HG03103 (cell line): Measurements from ENCODE around the gene PITPNB.

Source experiments
- ATAC-seq: cut with Tn5 transposase; IDR thresholded peaks from one replicate; pipeline ENCODE4 v1.9.1; 2021; ENCODE audit warnings: low read depth; ENCODE audit not compliant: unreplicated experiment

Gene PITPNB

GRCh38 chr22:27836181-27836580 lies 82.9 kb downstream of the PITPNB start:
- no peak for ATAC-seq

DNA sequence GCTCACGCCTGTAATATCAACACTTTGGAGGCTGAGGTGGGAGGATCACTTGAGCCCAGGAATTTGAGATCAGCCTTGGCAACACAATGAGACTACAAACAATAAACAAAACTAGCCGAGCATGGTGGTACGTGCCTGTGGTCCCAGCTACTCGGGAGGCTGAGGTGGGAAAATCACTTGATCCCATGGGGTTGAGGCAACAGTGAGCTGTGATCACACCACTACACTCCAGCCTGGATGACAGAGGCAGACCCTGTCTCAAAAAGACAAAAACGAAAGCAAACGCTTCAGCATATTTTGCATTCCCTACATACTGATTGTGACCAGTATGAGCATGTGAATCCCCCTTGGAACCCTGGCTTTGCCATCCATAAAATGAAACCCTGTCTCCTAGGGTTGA lies 83.6 kb downstream of the PITPNB start:
- ATAC-seq = no peak

DNA sequence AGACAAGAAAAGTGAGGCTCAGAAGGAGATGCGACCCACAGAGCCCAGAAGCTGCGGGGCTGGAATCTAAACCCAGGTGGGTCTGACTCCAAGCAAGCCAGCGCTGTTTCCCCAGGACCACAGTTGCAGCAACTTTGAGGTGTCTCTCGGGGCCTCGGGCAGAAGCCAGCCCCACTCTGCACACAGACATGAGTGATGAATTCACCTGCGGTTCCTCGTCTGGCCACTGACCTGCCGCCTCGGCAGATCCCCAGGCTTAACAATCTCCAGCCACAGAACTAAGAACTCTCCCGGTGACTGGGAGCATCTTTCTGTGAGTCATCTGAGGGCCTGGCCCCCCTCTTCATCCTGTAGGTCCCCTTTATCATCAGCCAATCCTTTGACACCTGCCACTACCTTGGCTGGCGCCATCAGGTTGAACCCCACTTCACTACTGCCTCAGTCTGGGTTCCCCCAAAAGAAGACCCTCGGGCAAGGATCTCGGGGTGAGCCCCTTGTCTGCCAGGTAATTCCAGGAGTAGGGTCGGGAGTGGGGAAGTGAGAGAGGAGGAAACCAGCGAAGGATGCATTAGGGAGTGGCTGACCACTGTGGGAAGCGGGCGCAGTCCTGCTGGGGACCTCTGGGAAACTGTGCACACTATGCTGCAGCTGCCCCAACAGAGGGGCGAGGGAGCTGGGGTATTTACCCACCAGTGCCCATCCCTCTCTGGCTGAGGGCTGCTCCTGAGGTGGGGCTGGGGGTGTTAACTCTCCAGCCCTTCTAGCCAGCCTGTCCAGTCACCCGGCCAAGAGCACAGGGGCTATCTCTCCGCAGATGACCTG lies 84.5 kb downstream of the PITPNB start:
- ATAC-seq = no peak

GRCh38 chr22:27833803-27834202 lies 85.3 kb downstream of the PITPNB start:
- no peak for ATAC-seq

- ATAC-seq = no peak
Measured at GRCh38 chr22:27832606-27833005, 86.5 kb downstream of the PITPNB start.

GRCh38 chr22:27829620-27830019 lies 89.4 kb downstream of the PITPNB start:
- ATAC-seq = no peak

GRCh38 chr22:27827604-27828587 lies 91.2 kb downstream of the PITPNB start:
- no peak for ATAC-seq

DNA sequence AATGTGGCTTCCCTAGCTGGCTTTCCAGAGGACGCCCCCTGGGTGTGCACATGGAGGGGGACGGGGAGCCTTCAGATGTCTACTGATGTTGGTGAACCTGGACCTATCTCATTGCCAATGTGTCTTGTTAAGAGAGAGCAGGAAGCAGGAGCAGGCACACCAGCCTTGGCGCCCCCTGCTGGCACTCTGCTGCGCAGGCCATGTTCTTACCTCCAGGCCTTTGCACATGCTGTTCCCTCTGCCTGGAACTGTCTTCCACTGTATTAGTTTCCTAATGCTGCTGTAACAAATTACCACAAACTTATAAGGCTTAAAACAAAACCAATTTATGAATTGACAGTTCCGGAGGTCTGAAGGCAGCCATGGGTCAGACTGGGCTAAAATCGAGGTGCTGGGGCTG lies 93.9 kb downstream of the PITPNB start:
- no peak for ATAC-seq

DNA sequence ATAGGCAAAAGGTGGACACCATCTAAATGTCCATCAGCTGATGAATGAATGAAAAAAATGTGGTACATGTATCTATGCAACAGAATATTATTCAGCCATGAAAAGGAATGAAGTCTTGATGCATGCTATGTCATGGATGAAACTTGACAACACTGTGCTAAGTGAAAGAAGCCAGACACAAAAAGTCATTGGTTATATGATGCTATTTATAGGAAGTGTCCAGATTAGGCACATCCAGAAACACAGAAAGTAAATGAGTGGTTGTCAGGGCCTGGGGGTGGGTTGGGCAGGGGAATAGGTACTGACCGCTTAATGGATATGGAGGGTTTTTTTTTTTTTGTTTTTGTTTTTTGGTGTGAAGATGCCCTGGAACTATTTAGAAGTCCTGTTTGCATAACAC lies 95.8 kb downstream of the PITPNB start:
- ATAC-seq = no peak

- no peak for ATAC-seq
Measured at GRCh38 chr22:27820896-27821866, 97.9 kb downstream of the PITPNB start.

DNA sequence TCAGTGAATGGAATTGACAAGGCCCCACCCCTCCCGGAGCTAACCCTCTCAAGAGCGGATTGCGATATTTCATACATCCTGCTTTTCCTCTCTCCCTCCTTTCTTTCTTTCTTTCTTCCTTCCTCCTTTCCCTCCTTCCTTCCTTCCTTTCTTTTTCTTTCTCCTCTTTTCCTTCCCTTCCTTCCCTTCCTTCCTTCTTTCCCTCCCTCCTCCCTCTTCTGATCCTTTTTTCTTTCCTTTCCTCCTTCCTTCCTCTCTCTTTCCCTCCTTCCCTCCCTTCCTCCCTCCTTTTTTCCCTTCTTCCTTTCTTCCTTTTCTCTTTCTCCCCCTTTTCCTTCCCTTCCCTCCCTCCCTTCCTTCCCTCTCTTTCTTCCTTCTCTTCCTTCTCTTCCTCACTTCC lies 102.5 kb downstream of the PITPNB start:
- no peak for ATAC-seq

DNA sequence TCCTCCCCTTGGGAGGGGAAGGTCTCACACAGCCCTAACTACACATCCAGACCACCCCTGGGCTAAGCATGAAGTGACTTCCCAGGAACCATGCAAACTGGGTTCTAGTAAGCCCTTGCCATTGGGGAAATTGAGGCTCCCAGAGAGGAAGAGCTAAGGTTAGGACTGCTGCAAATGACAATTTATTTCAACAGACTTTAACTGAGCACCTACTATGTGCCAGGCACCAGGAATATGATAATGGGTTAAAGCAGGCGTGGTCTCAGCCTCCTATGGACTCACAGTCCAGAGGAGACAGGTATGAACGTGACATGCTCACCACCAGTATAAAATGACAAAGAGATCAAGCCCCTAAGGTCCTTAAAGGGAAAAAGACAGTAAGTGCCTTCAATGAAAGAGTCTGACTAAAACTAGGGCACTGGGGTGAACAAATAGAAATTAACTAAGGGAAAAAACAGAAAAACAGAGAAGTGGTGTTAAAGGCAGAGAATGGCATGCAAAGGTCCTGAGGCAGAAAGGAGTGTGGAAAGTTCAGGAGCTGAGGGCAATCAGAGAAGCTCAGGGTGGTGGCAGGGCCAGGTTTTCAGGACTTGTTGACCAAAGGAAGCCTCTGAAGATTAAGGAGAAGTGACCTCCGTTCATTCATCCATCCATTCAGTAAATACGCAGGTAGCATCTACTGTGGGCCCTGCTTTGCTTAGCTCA lies 103.1 kb downstream of the PITPNB start:
- ATAC-seq = no peak

DNA sequence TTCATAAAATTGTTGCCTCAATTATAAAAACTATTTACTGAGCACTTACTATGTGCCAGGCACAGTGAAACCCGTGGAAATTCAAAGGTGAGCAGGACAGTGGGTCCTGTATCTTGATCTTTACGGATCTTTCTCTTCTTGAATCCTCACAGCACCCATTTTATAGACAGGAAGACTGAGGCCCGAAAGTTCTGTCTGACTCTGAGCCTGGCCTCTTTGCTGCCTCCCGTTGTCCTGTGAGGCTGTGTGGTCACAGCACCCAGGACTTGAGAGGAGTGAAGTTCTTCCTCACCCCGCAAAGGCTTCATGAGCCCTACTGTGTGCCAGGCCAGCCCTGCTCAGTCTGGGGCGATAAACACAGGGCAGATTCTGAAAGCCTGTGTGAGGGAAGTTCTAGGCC lies 104.1 kb downstream of the PITPNB start:
- ATAC-seq = no peak

DNA sequence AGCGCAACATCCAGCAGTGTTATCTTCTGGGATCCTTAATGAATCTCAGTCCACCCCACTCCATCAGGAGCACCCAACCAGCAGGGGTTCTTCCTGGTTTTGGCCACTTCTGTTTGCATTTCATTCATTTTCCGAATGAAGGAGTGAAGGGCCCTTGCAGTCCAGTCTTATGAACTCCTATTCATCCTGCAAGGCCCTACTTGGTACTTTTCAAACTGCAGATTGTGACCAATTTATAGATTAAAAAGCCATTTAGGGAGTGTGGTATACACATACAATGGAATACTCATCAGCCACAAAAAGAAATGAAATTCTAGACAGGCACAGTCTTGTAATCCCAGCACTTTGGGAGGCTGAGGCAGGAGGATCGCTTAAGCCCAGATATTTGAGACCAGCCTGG lies 107.3 kb downstream of the PITPNB start:
- no peak for ATAC-seq

DNA sequence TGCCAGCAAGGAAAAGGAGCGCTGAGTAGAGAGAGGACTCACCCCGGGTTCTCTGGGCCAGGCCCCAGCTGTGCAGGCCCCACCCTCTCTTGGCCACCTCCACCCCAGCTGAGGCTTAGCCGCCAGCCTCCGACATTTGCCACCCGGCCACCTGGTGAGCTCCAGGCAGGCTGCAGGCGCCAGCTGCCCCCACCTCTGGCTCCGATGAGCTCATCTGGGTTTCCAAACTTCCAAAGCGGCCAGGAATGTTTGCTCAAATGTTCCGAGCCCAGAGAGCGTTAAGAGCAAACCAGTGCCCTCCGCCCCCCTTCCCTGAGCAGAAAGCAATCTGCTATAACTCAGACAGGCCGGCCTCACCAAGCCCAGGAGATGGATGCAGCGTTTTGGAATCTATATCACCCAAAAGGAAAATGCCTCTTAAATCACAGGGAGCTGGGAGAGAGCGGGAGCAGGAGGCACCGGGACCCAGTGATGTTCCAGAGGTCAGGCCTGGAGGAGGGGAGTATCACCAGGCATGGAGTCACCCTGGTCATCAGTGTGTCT lies 108.4 kb downstream of the PITPNB start:
- ATAC-seq = no peak

DNA sequence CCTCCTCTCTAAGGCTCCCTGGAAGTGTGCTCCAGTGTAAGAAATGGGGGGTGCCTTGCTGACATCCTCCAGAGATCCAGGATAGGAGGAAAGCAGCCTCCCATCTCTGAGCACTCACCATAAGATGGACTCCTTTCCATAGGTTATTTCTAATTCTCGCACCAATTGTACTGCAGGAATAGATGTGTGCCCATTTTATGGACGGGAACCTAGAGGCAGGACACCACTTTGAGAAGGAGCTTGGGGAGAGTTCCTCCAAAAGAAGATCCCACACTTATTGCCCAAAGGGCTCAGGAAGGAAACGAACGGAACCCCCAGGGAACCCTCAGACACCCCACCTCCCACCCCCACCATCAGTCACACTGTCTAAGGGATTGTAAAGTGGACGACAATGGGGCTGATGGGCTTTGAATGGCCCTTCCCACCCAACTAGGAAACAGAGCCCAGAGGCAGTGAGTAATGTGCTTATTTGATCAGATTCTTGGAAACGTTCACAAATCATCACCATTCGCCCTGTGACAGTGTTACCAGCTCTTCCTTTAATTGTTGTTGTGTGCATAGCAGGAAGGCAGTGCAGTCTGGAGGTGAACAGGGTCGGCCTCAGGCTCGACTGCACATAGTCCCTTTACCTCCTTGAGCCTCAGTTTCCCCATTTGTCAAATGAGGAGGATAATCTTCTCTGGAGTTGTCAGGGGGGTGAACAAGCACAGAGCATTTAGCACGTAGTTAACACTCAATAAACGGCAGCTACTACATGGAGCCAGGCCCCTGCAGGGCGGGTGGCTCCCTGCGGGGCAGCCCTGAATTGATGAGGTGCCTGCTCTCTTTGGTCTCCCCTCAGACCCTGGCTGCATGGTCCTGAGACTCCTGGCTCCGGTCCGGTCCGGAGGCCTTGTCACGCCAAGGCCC lies 109.1 kb downstream of the PITPNB start:
- ATAC-seq = no peak

- no peak for ATAC-seq
Measured at GRCh38 chr22:27809226-27809603, 109.8 kb downstream of the PITPNB start.

DNA sequence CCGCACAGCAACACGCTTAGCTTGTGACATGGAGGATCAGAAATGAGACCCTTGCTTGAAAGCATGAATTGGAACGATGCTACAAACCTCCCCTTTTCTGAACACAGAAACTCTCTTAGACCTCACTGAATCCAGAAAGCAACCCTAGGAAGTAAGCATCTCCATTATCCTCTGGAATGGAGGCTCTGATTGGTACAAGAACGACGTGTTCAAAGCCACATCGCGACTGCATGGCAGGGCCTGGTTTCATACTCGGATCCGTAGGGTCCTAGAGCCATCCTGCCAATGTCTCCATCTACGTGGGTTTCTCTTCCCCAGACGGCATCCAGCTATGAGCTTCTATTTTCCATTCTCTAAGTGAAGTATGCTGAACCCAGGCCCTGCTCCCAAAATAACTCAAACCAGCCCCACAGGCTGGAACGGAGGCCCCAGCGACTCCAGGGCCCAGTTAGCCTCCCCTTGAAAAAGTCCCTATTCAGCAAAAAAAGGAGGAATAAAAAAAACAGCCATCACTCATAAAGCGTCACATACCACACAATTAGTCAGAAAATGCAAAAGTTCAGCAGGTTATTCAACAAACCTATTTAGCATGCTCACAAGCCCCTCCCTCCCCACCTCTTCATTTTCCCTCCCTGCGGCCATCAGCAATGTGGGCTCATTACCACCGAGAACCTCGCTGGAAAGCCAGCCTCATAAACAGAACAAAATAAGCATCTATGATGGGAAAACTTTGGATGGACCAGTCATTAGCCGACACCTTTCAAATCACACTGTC lies 110.4 kb downstream of the PITPNB start:
- no peak for ATAC-seq
